Mammary epithelial cell (primary cell): ENCODE measurements around the gene KRT72.

Source experiments
- CTCF ChIP-seq, 2 donors: IDR thresholded peaks in 1 of 2; conservative IDR thresholded peaks in 1 of 2; 2 replicates each; pipeline ENCODE4 v1.5.1; 2011 to 2012; ENCODE audit warnings: inconsistent platforms in 2 of 2, low read length in 2 of 2, mild to moderate bottlenecking in 2 of 2, control low read depth in 1 of 2, low read depth in 1 of 2; ENCODE audit not compliant: insufficient read depth in 1 of 2; ENCODE audit errors: extremely low read depth in 1 of 2
- EZH2 ChIP-seq: IDR thresholded peaks from 2 replicates; pipeline ENCODE4 v1.6.1; 2012; ENCODE audit warnings: low read length, inconsistent platforms, borderline replicate concordance

DNA sequence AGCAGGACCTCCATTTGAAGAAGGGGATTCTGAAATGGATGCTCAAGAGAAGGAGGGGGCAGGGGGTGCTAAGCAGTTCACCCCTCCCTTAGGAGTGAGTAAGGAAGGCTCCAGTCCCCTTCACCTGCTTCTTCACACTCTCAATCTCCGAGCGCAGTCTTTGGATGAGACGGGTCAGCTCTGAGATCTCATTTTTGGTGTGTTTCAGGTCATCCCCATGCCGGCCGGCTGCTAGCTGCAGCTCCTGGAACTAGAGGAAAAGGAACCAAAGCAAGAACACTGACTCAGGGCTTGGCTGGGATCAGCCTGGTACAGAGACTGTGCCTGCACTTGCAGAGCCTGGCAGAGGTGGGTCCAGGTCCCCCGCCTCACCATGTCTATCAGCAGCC lies 9.8 kb upstream of the KRT72 start:
- TF ChIP-seq CTCF (conservative IDR thresholded peaks at IDR 0.05 in 1 of 2, IDR thresholded peaks at IDR 0.05 in 1 of 2; ENCODE audit: extremely low read depth in 1 of 2, insufficient read depth in 1 of 2, low read depth in 1 of 2, low read length in 2 of 2): no peak
- no peak for TF ChIP-seq EZH2
